GM12878 (cell line): ENCODE results near the gene SIGLEC14. TPM values are rescaled to one million over a fixed set of nuclear protein-coding genes. Genes with fewer than 3 reads are reported as not detected.
A peak's percentile ranks its signal among the peaks of the same experiment; 100 is the strongest.

Experiments used
- BCL11A ChIP-seq: IDR thresholded peaks from 2 replicates; pipeline ENCODE4 v1.6.1; 2011; ENCODE audit warnings: low read depth, low read length
- CREB1 ChIP-seq: IDR thresholded peaks from 2 replicates; pipeline ENCODE4 v1.6.1; 2012; ENCODE audit warnings: low read depth, mild to moderate bottlenecking, inconsistent platforms
- CREM ChIP-seq: IDR thresholded peaks from 2 replicates; pipeline ENCODE4 v1.6.1; 2014; ENCODE audit warnings: antibody characterized with exemption, low read depth
- EP300 ChIP-seq, 2 experiments: fragments of 150-350 bp in 1 of 2; IDR thresholded peaks; 2 replicates each; pipeline ENCODE4 v1.6.1; 2011 to 2012; ENCODE audit warnings: low read depth in 2 of 2, low read length in 2 of 2, borderline replicate concordance in 1 of 2, improper control_type of control experiment in 1 of 2, inconsistent platforms in 1 of 2; ENCODE audit not compliant: control insufficient read depth in 1 of 2
- HDAC2 ChIP-seq: fragments of 200-600 bp; sonication (generic); IDR thresholded peaks from 2 replicates; pipeline ENCODE4 v1.6.1; 2017
- IKZF1 ChIP-seq: fragments of 450-650 bp; conservative IDR thresholded peaks from 2 replicates; pipeline ENCODE4 v1.6.1; 2017; ENCODE audit warnings: antibody characterized with exemption, mild to moderate bottlenecking
- IRF4 ChIP-seq: IDR thresholded peaks from 2 replicates; pipeline ENCODE4 v1.6.1; 2011; ENCODE audit warnings: low read depth, low read length
- MAX ChIP-seq: IDR thresholded peaks from 2 replicates; pipeline ENCODE4 v1.6.1; 2012; ENCODE audit warnings: low read depth, low read length, improper control_type of control experiment
- MXI1 ChIP-seq: fragments of 150-350 bp; IDR thresholded peaks from 2 replicates; pipeline ENCODE4 v1.6.1; 2011; ENCODE audit warnings: low read depth, mild to moderate bottlenecking, inconsistent platforms, low read length, improper control_type of control experiment
- RFX5 ChIP-seq: IDR thresholded peaks from 2 replicates; pipeline ENCODE4 v1.6.1; 2011; ENCODE audit warnings: low read depth, low read length, improper control_type of control experiment
- RUNX3 ChIP-seq: IDR thresholded peaks from 2 replicates; pipeline ENCODE4 v1.6.1; 2012; ENCODE audit warnings: low read length, inconsistent platforms
- SIN3A ChIP-seq: IDR thresholded peaks from 2 replicates; pipeline ENCODE4 v1.6.1; 2012; ENCODE audit warnings: low read depth, low read length, improper control_type of control experiment
- SMARCA5 ChIP-seq: fragments of 450-650 bp; IDR thresholded peaks from 2 replicates; pipeline ENCODE4 v1.6.1; 2017; ENCODE audit warnings: mild to moderate bottlenecking
- SMC3 ChIP-seq: IDR thresholded peaks from 2 replicates; pipeline ENCODE4 v1.6.1; 2011; ENCODE audit warnings: low read length, improper control_type of control experiment, borderline replicate concordance
- SREBF1 ChIP-seq: IDR thresholded peaks from 2 replicates; pipeline ENCODE4 v1.6.1; 2012; ENCODE audit warnings: mild to moderate bottlenecking, low read length
- YY1 ChIP-seq: IDR thresholded peaks from 2 replicates; pipeline ENCODE4 v1.6.1; 2011; ENCODE audit warnings: low read depth, mild to moderate bottlenecking, low read length
- ZNF384 ChIP-seq: IDR thresholded peaks from 2 replicates; pipeline ENCODE4 v1.6.1; 2012; ENCODE audit warnings: low read depth, mild to moderate bottlenecking, low read length, improper control_type of control experiment, borderline replicate concordance
- polyA plus RNA-seq, 11 experiments: library from polyadenylated mRNA; depleted of rRNA in 4 of 11; unstranded in 6 of 11; stranded (reverse) in 5 of 11; fragments of >200 nt; fragmentation: Nextera tagmentation in 4 of 11; fragmentation: Illumina TruSeq in 1 of 11; extraction: Ambion mirVana in 4 of 11; extraction: Trizol in 1 of 11; gene quantifications; 1 replicate in 1 of 11; 2 replicates in 10 of 11; pipeline versions ENCODE4 v1.2.1 to v1.2.3, GENCODE V29; 2011 to 2016; ENCODE audit warnings: inconsistent platforms in 2 of 11, missing spikeins in 2 of 11, low read depth in 1 of 11
- total RNA-seq, 4 experiments: library from RNA; depleted of rRNA in 3 of 4; stranded (reverse); fragments of >200 nt in 3 of 4; fragmentation: Illumina TruSeq in 1 of 4; extraction: Trizol in 1 of 4; gene quantifications; 2 replicates each; pipeline versions ENCODE4 v1.2.1 to v1.2.3, GENCODE V29; 2013 to 2021
- TF ChIP-seq, protein P1 (sequence below), 3 experiments: IDR thresholded peaks in 2 of 3; conservative IDR thresholded peaks in 1 of 3; 2 replicates each; pipeline ENCODE4 v1.5.1; 2011; ENCODE audit warnings: low read depth in 3 of 3, low read length in 3 of 3, mild to moderate bottlenecking in 3 of 3, control low read depth in 2 of 3, moderate library complexity in 2 of 3, inconsistent platforms in 1 of 3, mixed read lengths in 1 of 3; ENCODE audit not compliant: control insufficient read depth in 2 of 3, insufficient read depth in 1 of 3; ENCODE audit errors: extremely low read depth in 1 of 3
- TF ChIP-seq, protein P2 (sequence below): fragments of 450-650 bp; IDR thresholded peaks from 2 replicates; pipeline ENCODE4 v1.6.1; 2016; ENCODE audit warnings: mild to moderate bottlenecking
- TF ChIP-seq, protein P3 (sequence below): fragments of 450-650 bp; formaldehyde crosslinking; IDR thresholded peaks from 2 replicates; pipeline ENCODE4 v1.5.0; 2022; ENCODE audit warnings: mild to moderate bottlenecking, missing genetic modification characterization
- TF ChIP-seq, protein P4 (sequence below): fragments of 450-650 bp; IDR thresholded peaks from 2 replicates; pipeline ENCODE4 v1.6.1; 2017; ENCODE audit warnings: antibody characterized with exemption, mild to moderate bottlenecking, moderate library complexity

The SIGLEC14 gene
- total and polyA plus RNA-seq, 10 of the 15 experiments (the other 5 are each of a cell fraction or from before 2014, with no cell fraction given) = 0.57 to 8.4 (median 4.6) TPM

DNA sequence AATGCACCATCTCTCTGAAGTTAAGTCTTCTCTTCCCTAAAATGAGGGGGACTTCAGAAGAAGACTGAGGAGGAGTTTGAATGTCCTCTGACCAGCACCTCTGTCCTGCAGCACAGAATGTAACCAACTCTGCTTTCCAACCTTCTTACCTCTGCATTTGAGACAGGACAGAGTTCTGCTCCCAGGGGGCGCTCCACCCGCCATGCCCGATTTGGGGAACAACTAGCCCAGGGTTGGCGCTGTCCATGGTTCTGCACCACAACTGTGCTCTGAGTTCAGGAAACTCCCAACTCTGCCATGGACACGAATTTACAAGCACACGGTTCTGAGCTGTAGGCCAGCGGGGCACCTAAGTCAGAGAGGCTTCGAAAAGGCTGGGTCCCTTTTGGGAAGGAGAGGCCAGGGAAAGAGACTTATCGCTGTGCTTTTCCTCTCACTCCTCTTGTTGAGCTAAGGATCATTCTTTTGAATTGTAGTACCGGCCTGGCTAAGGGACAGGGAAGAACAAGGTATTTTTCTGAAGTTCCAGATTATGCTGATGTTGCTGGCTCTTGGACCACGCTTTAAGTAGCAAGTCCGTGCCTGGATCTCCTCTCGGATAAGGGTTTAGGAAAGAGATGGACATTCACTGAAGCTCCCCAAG is 38.6 kb downstream of the SIGLEC14 start (continued):
- TF ChIP-seq, protein P1, sequence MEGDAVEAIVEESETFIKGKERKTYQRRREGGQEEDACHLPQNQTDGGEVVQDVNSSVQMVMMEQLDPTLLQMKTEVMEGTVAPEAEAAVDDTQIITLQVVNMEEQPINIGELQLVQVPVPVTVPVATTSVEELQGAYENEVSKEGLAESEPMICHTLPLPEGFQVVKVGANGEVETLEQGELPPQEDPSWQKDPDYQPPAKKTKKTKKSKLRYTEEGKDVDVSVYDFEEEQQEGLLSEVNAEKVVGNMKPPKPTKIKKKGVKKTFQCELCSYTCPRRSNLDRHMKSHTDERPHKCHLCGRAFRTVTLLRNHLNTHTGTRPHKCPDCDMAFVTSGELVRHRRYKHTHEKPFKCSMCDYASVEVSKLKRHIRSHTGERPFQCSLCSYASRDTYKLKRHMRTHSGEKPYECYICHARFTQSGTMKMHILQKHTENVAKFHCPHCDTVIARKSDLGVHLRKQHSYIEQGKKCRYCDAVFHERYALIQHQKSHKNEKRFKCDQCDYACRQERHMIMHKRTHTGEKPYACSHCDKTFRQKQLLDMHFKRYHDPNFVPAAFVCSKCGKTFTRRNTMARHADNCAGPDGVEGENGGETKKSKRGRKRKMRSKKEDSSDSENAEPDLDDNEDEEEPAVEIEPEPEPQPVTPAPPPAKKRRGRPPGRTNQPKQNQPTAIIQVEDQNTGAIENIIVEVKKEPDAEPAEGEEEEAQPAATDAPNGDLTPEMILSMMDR (IDR thresholded peaks at IDR 0.05 in 2 of 3, conservative IDR thresholded peaks at IDR 0.05 in 1 of 3; ENCODE audit: control insufficient read depth in 2 of 3, extremely low read depth in 1 of 3, insufficient read depth in 1 of 3, low read depth in 3 of 3, low read length in 3 of 3) = peak; percentile 59 to 64 (median 63)
- TF ChIP-seq SIN3A = peak; percentile 73; the same call in 1 of the 2 replicates
- TF ChIP-seq HDAC2 = no peak
- TF ChIP-seq RFX5 = no peak
- peak; percentile 68 for TF ChIP-seq SMC3
- TF ChIP-seq MAX = 0 out of 2 replicates have a peak, but pooled peaks have one; percentile 36
- peak; percentile 77 for TF ChIP-seq YY1
- TF ChIP-seq CREM = 0 out of 2 replicates have a peak, but pooled peaks have one; percentile 27
- TF ChIP-seq CREB1 = 0 out of 2 replicates have a peak, but pooled peaks have one; percentile 32
- TF ChIP-seq SMARCA5 = peak; percentile 65; the same call in 1 of the 2 replicates
- TF ChIP-seq IKZF1 = peak; percentile 54
- TF ChIP-seq, protein P2, sequence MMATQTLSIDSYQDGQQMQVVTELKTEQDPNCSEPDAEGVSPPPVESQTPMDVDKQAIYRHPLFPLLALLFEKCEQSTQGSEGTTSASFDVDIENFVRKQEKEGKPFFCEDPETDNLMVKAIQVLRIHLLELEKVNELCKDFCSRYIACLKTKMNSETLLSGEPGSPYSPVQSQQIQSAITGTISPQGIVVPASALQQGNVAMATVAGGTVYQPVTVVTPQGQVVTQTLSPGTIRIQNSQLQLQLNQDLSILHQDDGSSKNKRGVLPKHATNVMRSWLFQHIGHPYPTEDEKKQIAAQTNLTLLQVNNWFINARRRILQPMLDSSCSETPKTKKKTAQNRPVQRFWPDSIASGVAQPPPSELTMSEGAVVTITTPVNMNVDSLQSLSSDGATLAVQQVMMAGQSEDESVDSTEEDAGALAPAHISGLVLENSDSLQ = no peak
- TF ChIP-seq, protein P3, sequence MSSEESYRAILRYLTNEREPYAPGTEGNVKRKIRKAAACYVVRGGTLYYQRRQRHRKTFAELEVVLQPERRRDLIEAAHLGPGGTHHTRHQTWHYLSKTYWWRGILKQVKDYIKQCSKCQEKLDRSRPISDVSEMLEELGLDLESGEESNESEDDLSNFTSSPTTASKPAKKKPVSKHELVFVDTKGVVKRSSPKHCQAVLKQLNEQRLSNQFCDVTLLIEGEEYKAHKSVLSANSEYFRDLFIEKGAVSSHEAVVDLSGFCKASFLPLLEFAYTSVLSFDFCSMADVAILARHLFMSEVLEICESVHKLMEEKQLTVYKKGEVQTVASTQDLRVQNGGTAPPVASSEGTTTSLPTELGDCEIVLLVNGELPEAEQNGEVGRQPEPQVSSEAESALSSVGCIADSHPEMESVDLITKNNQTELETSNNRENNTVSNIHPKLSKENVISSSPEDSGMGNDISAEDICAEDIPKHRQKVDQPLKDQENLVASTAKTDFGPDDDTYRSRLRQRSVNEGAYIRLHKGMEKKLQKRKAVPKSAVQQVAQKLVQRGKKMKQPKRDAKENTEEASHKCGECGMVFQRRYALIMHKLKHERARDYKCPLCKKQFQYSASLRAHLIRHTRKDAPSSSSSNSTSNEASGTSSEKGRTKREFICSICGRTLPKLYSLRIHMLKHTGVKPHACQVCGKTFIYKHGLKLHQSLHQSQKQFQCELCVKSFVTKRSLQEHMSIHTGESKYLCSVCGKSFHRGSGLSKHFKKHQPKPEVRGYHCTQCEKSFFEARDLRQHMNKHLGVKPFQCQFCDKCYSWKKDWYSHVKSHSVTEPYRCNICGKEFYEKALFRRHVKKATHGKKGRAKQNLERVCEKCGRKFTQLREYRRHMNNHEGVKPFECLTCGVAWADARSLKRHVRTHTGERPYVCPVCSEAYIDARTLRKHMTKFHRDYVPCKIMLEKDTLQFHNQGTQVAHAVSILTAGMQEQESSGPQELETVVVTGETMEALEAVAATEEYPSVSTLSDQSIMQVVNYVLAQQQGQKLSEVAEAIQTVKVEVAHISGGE (CRISPR knock-in tag) = no peak
- TF ChIP-seq, protein P4, sequence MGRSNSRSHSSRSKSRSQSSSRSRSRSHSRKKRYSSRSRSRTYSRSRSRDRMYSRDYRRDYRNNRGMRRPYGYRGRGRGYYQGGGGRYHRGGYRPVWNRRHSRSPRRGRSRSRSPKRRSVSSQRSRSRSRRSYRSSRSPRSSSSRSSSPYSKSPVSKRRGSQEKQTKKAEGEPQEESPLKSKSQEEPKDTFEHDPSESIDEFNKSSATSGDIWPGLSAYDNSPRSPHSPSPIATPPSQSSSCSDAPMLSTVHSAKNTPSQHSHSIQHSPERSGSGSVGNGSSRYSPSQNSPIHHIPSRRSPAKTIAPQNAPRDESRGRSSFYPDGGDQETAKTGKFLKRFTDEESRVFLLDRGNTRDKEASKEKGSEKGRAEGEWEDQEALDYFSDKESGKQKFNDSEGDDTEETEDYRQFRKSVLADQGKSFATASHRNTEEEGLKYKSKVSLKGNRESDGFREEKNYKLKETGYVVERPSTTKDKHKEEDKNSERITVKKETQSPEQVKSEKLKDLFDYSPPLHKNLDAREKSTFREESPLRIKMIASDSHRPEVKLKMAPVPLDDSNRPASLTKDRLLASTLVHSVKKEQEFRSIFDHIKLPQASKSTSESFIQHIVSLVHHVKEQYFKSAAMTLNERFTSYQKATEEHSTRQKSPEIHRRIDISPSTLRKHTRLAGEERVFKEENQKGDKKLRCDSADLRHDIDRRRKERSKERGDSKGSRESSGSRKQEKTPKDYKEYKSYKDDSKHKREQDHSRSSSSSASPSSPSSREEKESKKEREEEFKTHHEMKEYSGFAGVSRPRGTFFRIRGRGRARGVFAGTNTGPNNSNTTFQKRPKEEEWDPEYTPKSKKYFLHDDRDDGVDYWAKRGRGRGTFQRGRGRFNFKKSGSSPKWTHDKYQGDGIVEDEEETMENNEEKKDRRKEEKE = no peak
- TF ChIP-seq ZNF384 = no peak
- TF ChIP-seq RUNX3 = peak; percentile 84
- peak; percentile 22; the same call in 1 of the 2 replicates for TF ChIP-seq BCL11A
- TF ChIP-seq MXI1 = peak; percentile 84
- no peak for TF ChIP-seq EP300 (IDR thresholded peaks at IDR 0.05; ENCODE audit: borderline replicate concordance in 1 of 2, control insufficient read depth in 1 of 2, low read depth in 2 of 2, low read length in 2 of 2)
- TF ChIP-seq IRF4 = peak; percentile 57; the same call in 1 of the 2 replicates
- TF ChIP-seq SREBF1 = no peak
